IMR-90 (cell line): ENCODE measurements around the gene ADARB2. TPM values are rescaled to one million over a fixed set of nuclear protein-coding genes. Genes with fewer than 3 reads are reported as not detected.

ENCODE experiments used
- ATAC-seq: fragments of 200-7000 bp; cut with Tn5 transposase; 2 replicates; pipeline ENCODE4 v1.9.1; 2020; ENCODE audit warnings: low read depth, mild to moderate bottlenecking, moderate library complexity
- BruUV-seq: library from RNA; stranded (reverse); fragments of 400-500 nt; replicated peaks from 2 replicates; lab custom pipeline; 2021; lab: Mats Ljungman, UMichigan
- CTCF ChIA-PET: fragments of 300-600 bp; formaldehyde crosslinking; extraction: SDS; loops from one replicate; lab custom pipeline; 2021; ENCODE audit warnings: antibody characterized with exemption; lab: Yijun Ruan, JAX
- POLR2A ChIA-PET: fragments of 300-600 bp; sonication (Branson Sonifier 250); formaldehyde crosslinking; loops from one replicate; lab custom pipeline; 2022; ENCODE audit warnings: antibody characterized with exemption; ENCODE audit not compliant: unreplicated experiment; lab: Charles Lee
- DNase-seq: peaks from one replicate; pipeline ENCODE4 v3.0.0; 2013
- H2AFZ ChIP-seq: replicated peaks from 2 replicates; pipeline ENCODE3; 2013; ENCODE audit warnings: low read length, mild to moderate bottlenecking; ENCODE audit not compliant: poor library complexity
- H2AK5ac ChIP-seq: 2 replicates; pipeline ENCODE4 v1.6.1; 2013; ENCODE audit warnings: low read depth, low read length, inconsistent platforms
- H2AK9ac ChIP-seq: replicated peaks from 2 replicates; pipeline ENCODE3; 2013; ENCODE audit warnings: mild to moderate bottlenecking, low read depth, low read length, moderate library complexity; ENCODE audit not compliant: poor library complexity
- H2BK120ac ChIP-seq: 2 replicates; pipeline ENCODE4 v1.6.1; 2013; ENCODE audit warnings: low read depth, low read length, inconsistent platforms
- H2BK15ac ChIP-seq: 3 replicates; pipeline ENCODE4 v1.6.1; 2013; ENCODE audit warnings: low read depth, low read length, inconsistent platforms
- H2BK20ac ChIP-seq: 2 replicates; pipeline ENCODE4 v1.6.1; 2013; ENCODE audit warnings: low read depth, mild to moderate bottlenecking, inconsistent platforms, low read length, moderate library complexity
- H2BK5ac ChIP-seq: 2 replicates; pipeline ENCODE4 v1.6.1; 2013; ENCODE audit warnings: mild to moderate bottlenecking, low read depth, low read length, inconsistent platforms; ENCODE audit not compliant: poor library complexity, severe bottlenecking
- H3K14ac ChIP-seq: replicated peaks from 2 replicates; pipeline ENCODE4 v1.6.1; 2013; ENCODE audit warnings: low read depth, low read length, inconsistent platforms
- H3K18ac ChIP-seq: 2 replicates; pipeline ENCODE4 v1.6.1; 2013; ENCODE audit warnings: low read depth, low read length, control low read depth
- H3K23ac ChIP-seq: 2 replicates; pipeline ENCODE4 v1.6.1; 2013; ENCODE audit warnings: low read depth, low read length, inconsistent platforms
- H3K27ac ChIP-seq: 2 replicates; pipeline ENCODE4 v1.5.1; 2013; ENCODE audit warnings: mild to moderate bottlenecking, control low read depth, low read length; ENCODE audit not compliant: insufficient read depth
- H3K27me3 ChIP-seq: 2 replicates; pipeline ENCODE4 v1.6.1; 2013; ENCODE audit warnings: low read length; ENCODE audit not compliant: control insufficient read depth, insufficient read depth
- H3K36me3 ChIP-seq: 2 replicates; pipeline ENCODE4 v1.6.1; 2013; ENCODE audit warnings: low read length, mixed read lengths; ENCODE audit not compliant: control insufficient read depth, insufficient read depth
- H3K4ac ChIP-seq: 2 replicates; pipeline ENCODE4 v1.6.1; 2013; ENCODE audit warnings: low read depth, low read length, inconsistent platforms
- H3K4me1 ChIP-seq: 2 replicates; pipeline ENCODE4 v1.6.1; 2013; ENCODE audit warnings: low read length, mixed read lengths; ENCODE audit not compliant: control insufficient read depth, insufficient read depth
- H3K4me2 ChIP-seq: 2 replicates; pipeline ENCODE4 v1.6.1; 2013; ENCODE audit warnings: low read depth, mild to moderate bottlenecking, control low read depth, low read length, moderate library complexity
- H3K4me3 ChIP-seq: 2 replicates; pipeline ENCODE4 v1.5.1; 2013; ENCODE audit warnings: low read depth, mild to moderate bottlenecking, control low read depth, low read length, moderate library complexity; ENCODE audit not compliant: insufficient read depth
- H3K56ac ChIP-seq: 2 replicates; pipeline ENCODE4 v1.6.1; 2013; ENCODE audit warnings: low read length, inconsistent platforms; ENCODE audit not compliant: insufficient read depth; ENCODE audit errors: extremely low read depth
- H3K79me1 ChIP-seq, 2 experiments: 2 replicates each; pipeline ENCODE4 v1.6.1; 2013; ENCODE audit warnings: low read length in 2 of 2, inconsistent platforms in 1 of 2, low read depth in 1 of 2
- H3K9ac ChIP-seq: 2 replicates; pipeline ENCODE4 v1.6.1; 2013; ENCODE audit warnings: low read depth, low read length, control low read depth
- H3K9me1 ChIP-seq: 2 replicates; pipeline ENCODE4 v1.6.1; 2013; ENCODE audit warnings: low read length, inconsistent platforms; ENCODE audit not compliant: insufficient read depth
- H3K9me3 ChIP-seq: 2 replicates; pipeline ENCODE4 v1.6.1; 2013; ENCODE audit warnings: low read length; ENCODE audit not compliant: control insufficient read depth, insufficient read depth
- H4K20me1 ChIP-seq: 2 replicates; pipeline ENCODE4 v1.6.1; 2013; ENCODE audit warnings: low read length, inconsistent platforms; ENCODE audit not compliant: insufficient read depth
- H4K5ac ChIP-seq: 2 replicates; pipeline ENCODE4 v1.6.1; 2013; ENCODE audit warnings: mild to moderate bottlenecking, low read depth, low read length, control low read depth
- H4K8ac ChIP-seq, 2 experiments: 2 replicates each; pipeline ENCODE4 v1.6.1; 2013; ENCODE audit warnings: low read depth in 2 of 2, low read length in 2 of 2, control low read depth in 1 of 2, inconsistent platforms in 1 of 2
- H4K91ac ChIP-seq: 2 replicates; pipeline ENCODE4 v1.6.1; 2013; ENCODE audit warnings: low read depth, low read length, inconsistent platforms; ENCODE audit not compliant: insufficient read depth
- BHLHE40 ChIP-seq: fragments of 150-350 bp; IDR thresholded peaks from 2 replicates; pipeline ENCODE4 v1.6.1; 2016; ENCODE audit warnings: mild to moderate bottlenecking, low read depth, low read length
- CHD1 ChIP-seq: IDR thresholded peaks from 2 replicates; pipeline ENCODE4 v1.6.1; 2012; ENCODE audit warnings: low read depth, low read length, improper control_type of control experiment
- FOS ChIP-seq: fragments of 150-350 bp; IDR thresholded peaks from 2 replicates; pipeline ENCODE4 v1.6.1; 2016; ENCODE audit warnings: low read depth, low read length
- MAFK ChIP-seq: IDR thresholded peaks from 2 replicates; pipeline ENCODE4 v1.6.1; 2012; ENCODE audit warnings: low read depth, low read length, improper control_type of control experiment
- MAZ ChIP-seq: IDR thresholded peaks from 2 replicates; pipeline ENCODE4 v1.6.1; 2012; ENCODE audit warnings: low read depth, mild to moderate bottlenecking, low read length, improper control_type of control experiment, moderate library complexity, borderline replicate concordance
- NFE2L2 ChIP-seq: fragments of 150-350 bp; IDR thresholded peaks from 2 replicates; pipeline ENCODE4 v1.6.1; 2016; ENCODE audit warnings: low read depth, mild to moderate bottlenecking, low read length
- POLR2A ChIP-seq: IDR thresholded peaks from 2 replicates; pipeline ENCODE4 v1.6.1; 2012; ENCODE audit warnings: mild to moderate bottlenecking, low read depth, low read length
- RAD21 ChIP-seq: IDR thresholded peaks from 2 replicates; pipeline ENCODE4 v1.6.1; 2012; ENCODE audit warnings: low read length, improper control_type of control experiment
- RCOR1 ChIP-seq: IDR thresholded peaks from 2 replicates; pipeline ENCODE4 v1.6.1; 2012; ENCODE audit warnings: mild to moderate bottlenecking, low read length, improper control_type of control experiment; ENCODE audit not compliant: insufficient replicate concordance
- RFX5 ChIP-seq: IDR thresholded peaks from 2 replicates; pipeline ENCODE4 v1.8.0; 2012; ENCODE audit warnings: low read depth, mild to moderate bottlenecking, low read length, moderate library complexity
- SMC3 ChIP-seq: fragments of 150-350 bp; IDR thresholded peaks from 2 replicates; pipeline ENCODE4 v1.6.1; 2016; ENCODE audit warnings: low read depth, mild to moderate bottlenecking, antibody characterized with exemption, low read length, moderate library complexity
- WGBS, 2 experiments: methylation state at CpG; one replicate each; pipeline versions ENCODE4 v1.1.5 to v1.1.7; 2013; ENCODE audit warnings: missing lambda C conversion rate in 2 of 2; ENCODE audit not compliant: insufficient read length in 1 of 2; ENCODE audit errors: extremely low coverage in 2 of 2; 5-methylcytosine and 5-hydroxymethylcytosine counted together
- dilution Hi-C: fragments of 300-500 bp; cut with HindIII; formaldehyde crosslinking; loops from one replicate; pipeline ENCODE4 v1.14.3; 2018; ENCODE audit warnings: low sequenced_read_pairs; ENCODE audit not compliant: unreplicated experiment
- in situ Hi-C: fragments of 300-500 bp; cut with MboI; formaldehyde crosslinking; loops from 3 replicates; pipeline ENCODE4 v1.14.3; 2019; ENCODE audit warnings: low sequenced_read_pairs, inconsistent platforms, mixed read lengths
- intact Hi-C: fragments of 100-400 bp; cut with micrococcal nuclease; formaldehyde crosslinking; loops from 2 replicates; pipeline ENCODE4 v1.10.0; 2022
- polyA plus RNA-seq, 3 experiments: library from polyadenylated mRNA; depleted of rRNA; stranded (reverse); fragments of >200 nt; gene quantifications; 2 replicates each; pipeline ENCODE4 v1.2.3, GENCODE V29; 2012; ENCODE audit warnings: low replicate concordance in 1 of 3
- total RNA-seq: library from RNA; depleted of rRNA; stranded (reverse); fragments of >200 nt; gene quantifications from 2 replicates; pipeline ENCODE4 v1.2.3, GENCODE V29; 2012
- TF ChIP-seq, protein P1 (sequence below): fragments of 150-350 bp; IDR thresholded peaks from 2 replicates; pipeline ENCODE4 v1.6.1; 2017; ENCODE audit warnings: mild to moderate bottlenecking, antibody characterized with exemption, low read length, low read depth
- TF ChIP-seq, protein P2 (sequence below): conservative IDR thresholded peaks from 2 replicates; pipeline ENCODE4 v1.5.1; 2012; ENCODE audit warnings: mild to moderate bottlenecking, low read depth, low read length, improper control_type of control experiment

The ADARB2 gene
- total and polyA plus RNA-seq, 2 of the 4 experiments (the other 2 are of a cell fraction), result not detected

DNA sequence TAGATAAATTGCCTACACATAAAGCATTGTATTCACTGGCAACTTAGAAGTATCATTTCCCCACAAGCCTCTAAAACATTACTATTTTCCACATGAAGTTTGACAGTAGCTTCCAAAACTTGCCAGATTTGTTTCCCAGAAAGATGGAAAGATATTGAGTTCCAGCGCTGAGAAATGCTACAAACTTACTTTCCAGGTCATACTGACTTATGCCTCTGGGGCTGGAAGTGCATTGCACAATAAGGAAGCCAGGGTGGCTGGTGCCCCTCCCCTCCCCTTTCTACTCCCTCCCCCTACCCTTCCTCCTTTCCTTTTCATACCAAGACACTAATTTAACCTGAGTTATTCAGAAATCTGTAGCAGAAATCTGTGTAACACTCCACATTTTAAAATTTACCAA lies 468.5 kb downstream of the ADARB2 start:
- H3K27ac ChIP-seq, result no peak overlapping the region
- H3K18ac ChIP-seq, result no peak overlapping the region
- H4K91ac ChIP-seq, result no peak overlapping the region
- H3K9me1 ChIP-seq, result no peaks in the 10 kb centered on the region
- no peak overlapping the region for H2AK9ac ChIP-seq
- H3K56ac ChIP-seq, result no peak overlapping the region
- H4K20me1 ChIP-seq, result no peaks in the 10 kb centered on the region
- peaks cover 34% of the 10 kb centered on the region for H3K9me3 ChIP-seq
- no peaks in the 10 kb centered on the region for H3K79me1 ChIP-seq
- no peak for ATAC-seq
- no peak overlapping the region for H3K9ac ChIP-seq
- no peak overlapping the region for H3K14ac ChIP-seq
- in situ Hi-C loops (no loop called here), dilution Hi-C loops (no loop called here), intact Hi-C loops (no loop called here)
- ChIA-PET POLR2A (no interaction called here), CTCF (no interaction called here)
- H4K8ac ChIP-seq, result no peak overlapping the region
- no peak overlapping the region for H2BK120ac ChIP-seq
- H3K4me1 ChIP-seq, result no peaks in the 10 kb centered on the region
- H3K27me3 ChIP-seq, result no peaks in the 10 kb centered on the region
- no peak overlapping the region for H2AFZ ChIP-seq
- DNase-seq, result no peak
- no peak overlapping the region for H2BK20ac ChIP-seq
- H3K4me2 ChIP-seq, result no peak overlapping the region
- no peak overlapping the region for H2BK5ac ChIP-seq
- no peak overlapping the region for H4K5ac ChIP-seq
- no peak overlapping the region for H3K4ac ChIP-seq
- no peak overlapping the region for H2BK15ac ChIP-seq
- no peak overlapping the region for H3K4me3 ChIP-seq
- no peak overlapping the region for H2AK5ac ChIP-seq
- TF ChIP-seq BHLHE40 (no peak), MAZ (no peak), FOS (no peak), SMC3 (no peak), POLR2A (no peak), RAD21 (no peak), NFE2L2 (no peak), CHD1 (no peak), MAFK (no peak), RFX5 (no peak), RCOR1 (no peak)
- TF ChIP-seq, protein P1, sequence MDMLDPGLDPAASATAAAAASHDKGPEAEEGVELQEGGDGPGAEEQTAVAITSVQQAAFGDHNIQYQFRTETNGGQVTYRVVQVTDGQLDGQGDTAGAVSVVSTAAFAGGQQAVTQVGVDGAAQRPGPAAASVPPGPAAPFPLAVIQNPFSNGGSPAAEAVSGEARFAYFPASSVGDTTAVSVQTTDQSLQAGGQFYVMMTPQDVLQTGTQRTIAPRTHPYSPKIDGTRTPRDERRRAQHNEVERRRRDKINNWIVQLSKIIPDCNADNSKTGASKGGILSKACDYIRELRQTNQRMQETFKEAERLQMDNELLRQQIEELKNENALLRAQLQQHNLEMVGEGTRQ, result no peak
- TF ChIP-seq, protein P2, sequence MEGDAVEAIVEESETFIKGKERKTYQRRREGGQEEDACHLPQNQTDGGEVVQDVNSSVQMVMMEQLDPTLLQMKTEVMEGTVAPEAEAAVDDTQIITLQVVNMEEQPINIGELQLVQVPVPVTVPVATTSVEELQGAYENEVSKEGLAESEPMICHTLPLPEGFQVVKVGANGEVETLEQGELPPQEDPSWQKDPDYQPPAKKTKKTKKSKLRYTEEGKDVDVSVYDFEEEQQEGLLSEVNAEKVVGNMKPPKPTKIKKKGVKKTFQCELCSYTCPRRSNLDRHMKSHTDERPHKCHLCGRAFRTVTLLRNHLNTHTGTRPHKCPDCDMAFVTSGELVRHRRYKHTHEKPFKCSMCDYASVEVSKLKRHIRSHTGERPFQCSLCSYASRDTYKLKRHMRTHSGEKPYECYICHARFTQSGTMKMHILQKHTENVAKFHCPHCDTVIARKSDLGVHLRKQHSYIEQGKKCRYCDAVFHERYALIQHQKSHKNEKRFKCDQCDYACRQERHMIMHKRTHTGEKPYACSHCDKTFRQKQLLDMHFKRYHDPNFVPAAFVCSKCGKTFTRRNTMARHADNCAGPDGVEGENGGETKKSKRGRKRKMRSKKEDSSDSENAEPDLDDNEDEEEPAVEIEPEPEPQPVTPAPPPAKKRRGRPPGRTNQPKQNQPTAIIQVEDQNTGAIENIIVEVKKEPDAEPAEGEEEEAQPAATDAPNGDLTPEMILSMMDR, result no peak
- H3K23ac ChIP-seq, result no peak overlapping the region
- BruUV-seq, result no TSS peak
- no peaks in the 10 kb centered on the region for H3K36me3 ChIP-seq
- WGBS, 2 experiments, result no CpG with 5 or more reads among the region's 1 CpG
